HL-60 (cell line): ENCODE measurements around the gene ASIP.

Experiments
- DNase-seq, 2 experiments: peaks; one replicate each; pipeline ENCODE4 v3.0.0-alpha.2; 2010 to 2020; ENCODE audit warnings: low read depth in 1 of 2, low spot score in 1 of 2
- H3K27ac ChIP-seq: fragments of 250-450 bp; sonication (Bioruptor Pico); replicated peaks from 2 replicates; pipeline ENCODE4 v1.5.1; 2020; ENCODE audit warnings: mild to moderate bottlenecking, moderate library complexity
- H3K27me3 ChIP-seq: fragments of 250-450 bp; sonication (Bioruptor Pico); 2 replicates; pipeline ENCODE4 v1.5.1; 2021; ENCODE audit warnings: mild to moderate bottlenecking, moderate library complexity; ENCODE audit not compliant: insufficient read depth, poor library complexity, severe bottlenecking
- H3K4me3 ChIP-seq: replicated peaks from 2 replicates; pipeline ENCODE4 v1.5.1; 2011; ENCODE audit warnings: mild to moderate bottlenecking, control low read depth, low read length; ENCODE audit not compliant: insufficient read depth
- GABPA ChIP-seq: IDR thresholded peaks from 2 replicates; pipeline ENCODE4 v1.6.1; 2012; ENCODE audit warnings: low read depth
- POLR2AphosphoS5 ChIP-seq: IDR thresholded peaks from 2 replicates; pipeline ENCODE4 v1.6.1; 2012; ENCODE audit warnings: low read depth
- SPI1 ChIP-seq: IDR thresholded peaks from 2 replicates; pipeline ENCODE4 v1.6.1; 2012; ENCODE audit warnings: low read depth, mild to moderate bottlenecking, borderline replicate concordance
- TF ChIP-seq, protein P1 (sequence below): IDR thresholded peaks from 2 replicates; pipeline ENCODE4 v1.6.1; 2012; ENCODE audit warnings: low read depth; ENCODE audit not compliant: insufficient replicate concordance
- TF ChIP-seq, protein P2 (sequence below): IDR thresholded peaks from one replicate; pipeline ENCODE4 v1.5.1; 2011; ENCODE audit warnings: low read length, control low read depth, inconsistent platforms; ENCODE audit not compliant: insufficient read depth

The ASIP gene

DNA sequence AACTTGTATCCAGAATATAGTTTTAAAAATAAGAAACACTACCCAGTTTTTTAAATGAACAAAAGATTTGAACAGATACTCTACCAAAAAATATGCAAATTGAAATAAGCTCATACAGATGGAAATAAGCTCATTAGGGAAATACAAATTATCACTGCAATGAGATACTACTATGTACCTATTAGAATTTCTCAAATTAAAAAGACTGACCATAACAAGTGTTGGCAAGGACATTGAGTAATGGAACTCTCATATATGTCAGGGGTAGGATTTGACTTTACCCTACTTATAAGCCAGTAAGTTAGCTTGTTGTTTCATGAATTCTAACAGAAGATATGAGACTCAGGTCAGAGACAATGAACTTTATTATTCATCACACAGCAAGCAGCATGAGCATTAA is 9.6 kb upstream of the ASIP start:
- no peak for DNase-seq
- Histone ChIP-seq H3K4me3 (no peak overlapping the region), H3K27ac (no peak overlapping the region), H3K27me3 (no peaks in the 10 kb centered on the region)
- TF ChIP-seq SPI1 (no peak), POLR2AphosphoS5 (no peak), GABPA (no peak)
- TF ChIP-seq, protein P1, sequence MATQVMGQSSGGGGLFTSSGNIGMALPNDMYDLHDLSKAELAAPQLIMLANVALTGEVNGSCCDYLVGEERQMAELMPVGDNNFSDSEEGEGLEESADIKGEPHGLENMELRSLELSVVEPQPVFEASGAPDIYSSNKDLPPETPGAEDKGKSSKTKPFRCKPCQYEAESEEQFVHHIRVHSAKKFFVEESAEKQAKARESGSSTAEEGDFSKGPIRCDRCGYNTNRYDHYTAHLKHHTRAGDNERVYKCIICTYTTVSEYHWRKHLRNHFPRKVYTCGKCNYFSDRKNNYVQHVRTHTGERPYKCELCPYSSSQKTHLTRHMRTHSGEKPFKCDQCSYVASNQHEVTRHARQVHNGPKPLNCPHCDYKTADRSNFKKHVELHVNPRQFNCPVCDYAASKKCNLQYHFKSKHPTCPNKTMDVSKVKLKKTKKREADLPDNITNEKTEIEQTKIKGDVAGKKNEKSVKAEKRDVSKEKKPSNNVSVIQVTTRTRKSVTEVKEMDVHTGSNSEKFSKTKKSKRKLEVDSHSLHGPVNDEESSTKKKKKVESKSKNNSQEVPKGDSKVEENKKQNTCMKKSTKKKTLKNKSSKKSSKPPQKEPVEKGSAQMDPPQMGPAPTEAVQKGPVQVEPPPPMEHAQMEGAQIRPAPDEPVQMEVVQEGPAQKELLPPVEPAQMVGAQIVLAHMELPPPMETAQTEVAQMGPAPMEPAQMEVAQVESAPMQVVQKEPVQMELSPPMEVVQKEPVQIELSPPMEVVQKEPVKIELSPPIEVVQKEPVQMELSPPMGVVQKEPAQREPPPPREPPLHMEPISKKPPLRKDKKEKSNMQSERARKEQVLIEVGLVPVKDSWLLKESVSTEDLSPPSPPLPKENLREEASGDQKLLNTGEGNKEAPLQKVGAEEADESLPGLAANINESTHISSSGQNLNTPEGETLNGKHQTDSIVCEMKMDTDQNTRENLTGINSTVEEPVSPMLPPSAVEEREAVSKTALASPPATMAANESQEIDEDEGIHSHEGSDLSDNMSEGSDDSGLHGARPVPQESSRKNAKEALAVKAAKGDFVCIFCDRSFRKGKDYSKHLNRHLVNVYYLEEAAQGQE, result no peak
- TF ChIP-seq, protein P2, sequence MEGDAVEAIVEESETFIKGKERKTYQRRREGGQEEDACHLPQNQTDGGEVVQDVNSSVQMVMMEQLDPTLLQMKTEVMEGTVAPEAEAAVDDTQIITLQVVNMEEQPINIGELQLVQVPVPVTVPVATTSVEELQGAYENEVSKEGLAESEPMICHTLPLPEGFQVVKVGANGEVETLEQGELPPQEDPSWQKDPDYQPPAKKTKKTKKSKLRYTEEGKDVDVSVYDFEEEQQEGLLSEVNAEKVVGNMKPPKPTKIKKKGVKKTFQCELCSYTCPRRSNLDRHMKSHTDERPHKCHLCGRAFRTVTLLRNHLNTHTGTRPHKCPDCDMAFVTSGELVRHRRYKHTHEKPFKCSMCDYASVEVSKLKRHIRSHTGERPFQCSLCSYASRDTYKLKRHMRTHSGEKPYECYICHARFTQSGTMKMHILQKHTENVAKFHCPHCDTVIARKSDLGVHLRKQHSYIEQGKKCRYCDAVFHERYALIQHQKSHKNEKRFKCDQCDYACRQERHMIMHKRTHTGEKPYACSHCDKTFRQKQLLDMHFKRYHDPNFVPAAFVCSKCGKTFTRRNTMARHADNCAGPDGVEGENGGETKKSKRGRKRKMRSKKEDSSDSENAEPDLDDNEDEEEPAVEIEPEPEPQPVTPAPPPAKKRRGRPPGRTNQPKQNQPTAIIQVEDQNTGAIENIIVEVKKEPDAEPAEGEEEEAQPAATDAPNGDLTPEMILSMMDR, result no peak

DNA sequence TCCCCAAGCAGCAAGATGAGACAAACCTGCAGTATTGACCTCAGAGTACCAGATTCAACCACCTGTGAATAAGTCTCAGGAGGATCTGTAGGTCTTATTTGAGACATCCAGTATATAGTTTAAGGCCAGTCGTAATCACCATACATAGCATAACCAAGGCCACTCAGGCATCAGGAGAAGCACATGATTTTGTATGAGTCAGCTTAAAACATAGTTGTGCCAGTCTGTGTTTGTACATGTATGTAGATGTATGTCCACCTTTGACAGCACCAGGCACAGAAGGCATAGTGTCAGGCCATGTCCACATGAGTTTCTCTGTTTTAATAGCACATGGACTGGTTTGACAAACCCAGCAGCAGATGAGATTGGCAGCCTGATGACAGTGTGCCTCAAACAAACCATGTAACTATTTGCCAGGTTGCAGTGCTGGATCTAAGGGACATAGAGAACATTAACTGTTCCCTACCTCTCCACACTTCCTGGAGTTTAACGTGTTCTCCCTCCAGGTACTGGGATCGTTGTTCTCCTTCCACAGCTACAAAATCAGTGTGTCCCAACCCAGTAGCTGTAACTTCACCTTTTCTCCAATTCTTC is 8.6 kb upstream of the ASIP start:
- DNase-seq, result no peak
- TF ChIP-seq GABPA (no peak), SPI1 (no peak)
- TF ChIP-seq, protein P1, result no peak

DNA sequence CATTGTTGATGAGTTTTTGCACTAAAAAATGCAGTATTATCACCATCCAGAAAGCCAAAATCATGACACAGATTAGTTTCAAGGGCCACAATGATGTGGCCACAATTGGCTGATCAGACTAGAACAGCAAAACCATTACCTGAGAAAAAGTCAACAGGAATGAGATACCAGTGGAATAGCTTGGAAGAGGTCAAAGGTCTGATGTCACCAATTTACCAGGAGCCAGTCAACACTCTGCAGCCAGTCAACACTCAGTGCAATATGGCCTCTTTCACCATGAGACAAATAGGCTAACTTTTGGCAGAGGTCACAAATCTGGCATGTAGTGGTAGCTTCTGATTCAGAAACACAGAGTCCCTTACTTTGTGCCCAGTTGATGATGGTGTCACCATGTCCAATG is 7.5 kb upstream of the ASIP start:
- TF ChIP-seq, protein P2, result no peak
- TF ChIP-seq SPI1 (no peak), POLR2AphosphoS5 (no peak), GABPA (no peak)
- TF ChIP-seq, protein P1, result no peak
- Histone ChIP-seq H3K4me3 (no peak overlapping the region), H3K27me3 (no peaks in the 10 kb centered on the region), H3K27ac (no peak overlapping the region)
- DNase-seq, result no peak

More for the DNA sequence above, 8.6 kb upstream of the ASIP start:
- H3K4me3 ChIP-seq, result no peak overlapping the region
- no peak overlapping the region for H3K27ac ChIP-seq
- no peaks in the 10 kb centered on the region for H3K27me3 ChIP-seq
